COLO668 (cell line): Measurements from ENCODE around the gene NR5A2.
"Not testable (repeated sequence)": the region's sequence is repeated elsewhere in the genome, so short reads cannot be mapped to it uniquely, and the experiment has no call there.

Experiments used
- DNase-seq: peaks from one replicate; lab custom pipeline; 2025; ENCODE audit not compliant: unreplicated experiment; lab: John Stamatoyannopoulos, UW

The NR5A2 gene

DNA sequence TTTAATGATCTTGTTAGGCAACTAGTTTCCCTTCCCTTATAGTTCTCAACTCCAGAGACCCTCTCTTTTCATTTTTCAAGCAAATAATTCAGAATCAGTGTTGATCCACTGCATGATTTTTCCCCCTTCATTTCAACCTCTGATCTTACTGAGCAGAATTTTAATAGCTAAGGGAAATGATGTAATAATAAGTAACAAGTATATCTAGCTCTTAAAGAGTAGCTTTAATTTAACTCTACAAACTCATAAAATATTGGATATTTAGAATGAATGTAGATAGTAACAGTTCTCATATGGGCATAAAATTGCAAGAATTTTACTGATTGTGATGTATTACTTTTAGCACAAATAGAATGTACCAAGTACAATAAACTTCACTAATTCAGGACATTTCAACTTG lies 130.2 kb downstream of the NR5A2 start:
- no peak for DNase-seq

- DNase-seq, result no peak
Observed at GRCh38 chr1:200161801-200162200, 134.3 kb downstream of the NR5A2 start.

DNA sequence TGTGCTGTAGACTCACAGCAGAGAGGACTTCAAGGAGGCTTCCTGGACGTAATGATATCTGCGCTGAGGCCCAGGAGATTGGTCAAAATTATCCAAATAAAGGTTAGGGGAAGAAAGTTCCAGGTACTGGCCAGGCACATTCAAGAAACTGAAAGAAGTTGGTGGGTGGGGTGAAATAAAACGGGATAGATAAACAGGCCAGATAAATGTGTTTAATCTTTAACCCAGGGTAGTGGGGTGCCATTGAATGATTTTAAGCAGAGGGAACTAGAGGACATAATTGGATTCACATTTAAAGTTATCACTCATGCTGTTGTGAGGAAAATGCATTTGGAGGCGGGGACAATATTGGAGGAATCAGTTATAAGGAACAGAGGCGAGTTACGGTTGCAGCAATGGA lies 134.7 kb downstream of the NR5A2 start:
- DNase-seq, result no peak

GRCh38 chr1:200162877-200163276 lies 135.4 kb downstream of the NR5A2 start:
- DNase-seq, result no peak

GRCh38 chr1:200163911-200164310 lies 136.4 kb downstream of the NR5A2 start:
- DNase-seq, result no peak

DNA sequence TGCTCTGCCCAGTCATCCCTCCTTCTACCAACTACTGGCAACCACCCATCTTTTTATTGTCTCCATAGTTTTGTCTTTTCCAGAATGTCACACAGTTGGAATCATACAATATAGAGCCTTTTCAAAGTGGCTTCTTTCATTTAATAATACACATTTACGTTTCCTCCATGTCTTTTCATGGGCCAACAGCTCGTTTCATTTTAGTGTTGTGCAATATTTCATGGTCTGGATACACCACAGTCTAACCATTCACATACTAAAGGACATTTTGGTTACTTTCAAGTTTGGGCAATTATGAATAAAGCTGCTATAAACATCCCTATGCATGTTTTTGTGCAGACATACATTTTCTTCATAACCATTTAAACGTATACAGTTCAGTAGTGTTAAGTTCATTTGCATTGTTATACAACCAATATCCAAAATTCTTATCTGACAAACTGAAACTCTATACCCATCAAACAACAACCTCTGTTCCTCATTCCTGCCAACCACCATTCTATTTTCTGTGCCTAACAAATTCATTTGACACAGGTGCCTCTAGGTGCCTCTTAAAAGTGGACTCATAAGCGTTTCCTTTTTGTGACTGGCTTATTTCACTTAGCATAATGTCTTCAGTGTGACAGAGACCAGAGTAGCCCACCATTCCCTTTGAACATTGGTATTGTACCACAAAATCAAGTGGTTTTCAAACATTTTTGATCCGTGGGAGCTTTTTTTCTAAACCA lies 138.1 kb downstream of the NR5A2 start:
- no peak for DNase-seq

- DNase-seq, result no peak
Observed at GRCh38 chr1:200166411-200166810, 138.9 kb downstream of the NR5A2 start.

- DNase-seq, result no peak
Observed at GRCh38 chr1:200168926-200169325, 141.4 kb downstream of the NR5A2 start.

- DNase-seq, result no peak
Observed at GRCh38 chr1:200172311-200172710, 144.8 kb downstream of the NR5A2 start.

- DNase-seq, result no peak
Observed at GRCh38 chr1:200173097-200173618, 145.6 kb downstream of the NR5A2 start.

DNA sequence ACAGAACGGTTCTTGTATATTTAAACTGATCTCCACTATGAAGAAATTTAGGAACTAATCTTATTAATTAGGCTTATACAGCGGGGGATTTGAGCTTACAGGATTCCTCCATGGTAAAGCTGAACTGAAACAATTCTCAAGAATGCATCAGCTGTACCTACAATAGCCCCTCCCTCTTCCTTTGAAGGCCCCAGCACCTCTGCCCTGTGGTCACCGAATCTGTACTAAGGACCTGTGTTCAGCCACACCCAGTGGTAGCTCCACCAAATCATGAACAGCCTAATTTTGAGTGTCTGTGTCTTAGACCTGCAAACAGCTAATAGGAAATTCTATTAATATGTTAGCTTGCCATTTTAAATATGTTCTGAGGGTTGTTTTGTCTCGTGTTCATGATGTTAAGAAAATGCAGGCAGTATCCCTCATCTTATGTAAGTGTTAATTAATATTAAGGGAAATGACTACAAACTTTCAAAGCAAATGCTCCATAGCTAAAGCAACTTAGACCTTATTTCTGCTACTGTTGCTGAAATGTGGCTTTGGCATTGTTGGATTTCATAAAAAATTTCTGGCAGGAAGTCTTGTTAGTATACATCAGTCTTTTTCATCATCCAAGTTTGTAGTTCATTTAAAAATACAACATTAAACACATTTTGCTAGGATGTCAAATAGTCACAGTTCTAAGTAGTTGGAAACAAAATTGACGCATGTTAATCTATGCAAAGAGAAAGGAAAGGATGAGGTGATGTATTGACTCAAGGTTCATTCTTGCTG lies 147.2 kb downstream of the NR5A2 start:
- DNase-seq, result no peak

DNA sequence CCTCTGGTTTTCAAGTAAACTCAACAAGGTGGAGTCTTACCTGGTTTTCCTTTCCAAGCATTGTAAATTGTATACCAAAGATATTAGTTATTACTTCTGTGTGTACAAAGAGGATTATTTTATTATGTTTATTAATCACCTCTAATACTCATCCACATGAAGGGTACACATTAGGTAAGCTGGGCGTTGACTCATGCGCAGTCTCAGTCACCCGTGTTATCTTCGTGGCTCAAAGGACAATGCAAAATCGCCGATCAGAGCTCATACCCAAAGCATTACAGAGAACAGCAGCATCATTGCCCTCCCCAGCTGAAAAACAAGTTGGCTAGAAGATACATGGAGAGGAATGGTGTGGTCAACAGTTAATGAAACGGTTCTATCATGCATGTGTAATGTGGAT lies 148.7 kb downstream of the NR5A2 start:
- DNase-seq, result no peak

- no peak for DNase-seq
Observed at GRCh38 chr1:200176798-200177197, 149.3 kb downstream of the NR5A2 start.

DNA sequence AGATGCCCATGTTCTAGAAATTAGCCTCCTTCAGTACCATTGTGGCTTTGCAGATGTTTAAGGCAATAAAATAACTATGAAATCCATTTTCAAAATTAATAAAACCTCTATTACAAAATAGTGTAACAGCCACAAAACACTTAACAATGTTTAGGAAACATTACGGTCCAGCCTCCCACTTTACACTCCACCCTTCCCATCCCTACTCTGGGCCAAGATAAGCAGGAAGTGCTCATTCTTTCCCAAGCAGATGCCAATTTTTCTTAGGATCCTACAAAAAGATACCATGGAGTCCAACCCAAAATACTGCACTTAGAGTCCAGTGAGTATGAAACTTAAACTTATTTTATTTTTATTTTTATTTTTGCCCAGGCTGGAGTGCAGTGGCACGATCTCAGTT lies 150.8 kb downstream of the NR5A2 start:
- no peak for DNase-seq

- DNase-seq, result no peak
Observed at GRCh38 chr1:200179126-200179780, 151.7 kb downstream of the NR5A2 start.

GRCh38 chr1:200179781-200180160 lies 152.3 kb downstream of the NR5A2 start:
- DNase-seq, result no peak

GRCh38 chr1:200180821-200181220 lies 153.3 kb downstream of the NR5A2 start:
- no peak for DNase-seq

GRCh38 chr1:200181861-200182260 lies 154.4 kb downstream of the NR5A2 start:
- no peak for DNase-seq

DNA sequence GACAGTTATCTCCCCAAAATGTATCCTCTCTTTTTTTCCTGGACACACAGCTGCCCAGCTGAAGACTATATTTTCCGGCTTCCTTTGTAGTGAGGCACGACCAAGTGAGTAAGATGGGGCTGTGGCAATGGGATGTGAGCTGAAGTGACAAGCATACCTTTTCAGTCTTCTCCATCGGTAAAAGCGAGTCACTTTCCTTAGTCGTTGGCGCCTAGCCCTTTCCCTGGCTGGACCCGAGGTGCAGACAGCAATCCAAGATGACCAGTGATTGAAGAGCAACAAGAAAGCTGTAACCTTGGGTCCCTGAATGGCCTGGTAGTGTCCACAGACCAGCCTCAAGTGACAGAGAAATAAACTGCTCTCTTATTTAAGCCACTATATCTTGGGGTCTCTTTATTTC lies 155.2 kb downstream of the NR5A2 start:
- no peak for DNase-seq

- no peak for DNase-seq
Observed at GRCh38 chr1:200183637-200184036, 156.1 kb downstream of the NR5A2 start.

- peak; percentile 66 for DNase-seq
Observed at GRCh38 chr1:200184196-200184595, 156.7 kb downstream of the NR5A2 start.

DNA sequence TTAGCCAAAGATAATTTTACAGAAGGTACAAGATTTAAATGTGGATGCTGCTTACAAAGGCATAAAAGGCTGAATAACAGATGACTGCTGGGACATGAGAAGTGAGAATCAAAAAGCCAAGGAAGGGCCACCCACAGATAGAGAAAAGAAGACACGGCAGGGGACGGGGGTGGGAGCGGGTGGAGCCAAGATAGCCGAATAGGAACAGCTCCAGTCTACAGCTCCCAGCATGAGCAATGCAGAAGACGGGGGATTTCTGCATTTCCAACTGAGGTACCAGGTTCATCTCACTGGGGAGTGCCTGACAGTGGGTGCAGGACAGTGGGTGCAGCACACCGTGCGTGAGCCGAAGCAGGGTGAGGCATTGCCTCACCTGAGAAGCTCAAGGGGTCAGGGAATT lies 157.7 kb downstream of the NR5A2 start:
- DNase-seq, result not testable (repeated sequence)
